HG02642 (cell line): Measurements from ENCODE around the gene GMDS.

Experiments used
- ATAC-seq: cut with Tn5 transposase; IDR thresholded peaks from one replicate; pipeline ENCODE4 v1.9.1; 2021; ENCODE audit warnings: mild to moderate bottlenecking; ENCODE audit not compliant: unreplicated experiment, poor library complexity

GMDS gene

GRCh38 chr6:1576711-1577110 lies 668.7 kb downstream of the GMDS start:
- no peak for ATAC-seq

GRCh38 chr6:1576166-1576565 lies 669.2 kb downstream of the GMDS start:
- no peak for ATAC-seq

DNA sequence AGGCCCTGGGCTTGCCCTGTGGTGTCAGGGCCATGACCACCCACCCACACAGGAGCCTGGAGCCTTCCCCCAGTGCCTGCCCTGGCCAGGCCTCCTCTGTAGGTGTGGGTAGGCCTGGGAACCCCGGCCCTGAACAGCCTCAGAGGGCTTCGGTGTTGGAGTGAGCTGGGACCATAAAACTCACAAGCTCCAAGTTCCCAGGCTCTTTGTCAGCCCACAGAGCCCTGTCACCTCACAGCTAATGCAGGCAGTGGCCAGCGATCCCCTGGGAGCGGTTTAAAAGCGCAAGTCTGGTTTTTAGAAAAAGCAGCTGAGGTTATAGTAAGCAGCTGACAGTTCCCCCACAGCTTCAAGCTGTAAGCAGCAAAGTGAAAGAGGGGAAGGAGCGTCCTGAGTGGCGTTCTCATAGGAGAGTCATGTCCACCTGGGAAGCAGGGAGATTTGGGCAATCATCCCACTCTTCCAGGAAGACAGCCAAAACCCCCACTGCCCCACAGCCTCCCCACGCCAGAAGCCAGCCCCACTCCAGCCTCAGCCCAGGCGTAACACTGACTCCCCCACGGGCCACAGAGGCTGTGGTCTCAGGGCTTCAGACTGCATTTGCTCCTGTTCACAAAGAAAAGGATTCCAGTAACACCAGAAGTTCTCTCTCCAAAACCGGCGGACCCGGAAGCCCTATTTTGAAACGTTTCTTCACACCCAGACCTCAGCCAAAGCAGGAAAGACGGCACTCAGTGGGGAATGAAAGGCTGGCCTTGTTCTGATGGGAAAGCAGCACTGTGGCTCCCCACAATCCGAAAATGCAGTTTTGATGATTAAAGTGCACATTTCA lies 670.0 kb downstream of the GMDS start:
- no peak for ATAC-seq

GRCh38 chr6:1574890-1575209 lies 670.6 kb downstream of the GMDS start:
- no peak for ATAC-seq

DNA sequence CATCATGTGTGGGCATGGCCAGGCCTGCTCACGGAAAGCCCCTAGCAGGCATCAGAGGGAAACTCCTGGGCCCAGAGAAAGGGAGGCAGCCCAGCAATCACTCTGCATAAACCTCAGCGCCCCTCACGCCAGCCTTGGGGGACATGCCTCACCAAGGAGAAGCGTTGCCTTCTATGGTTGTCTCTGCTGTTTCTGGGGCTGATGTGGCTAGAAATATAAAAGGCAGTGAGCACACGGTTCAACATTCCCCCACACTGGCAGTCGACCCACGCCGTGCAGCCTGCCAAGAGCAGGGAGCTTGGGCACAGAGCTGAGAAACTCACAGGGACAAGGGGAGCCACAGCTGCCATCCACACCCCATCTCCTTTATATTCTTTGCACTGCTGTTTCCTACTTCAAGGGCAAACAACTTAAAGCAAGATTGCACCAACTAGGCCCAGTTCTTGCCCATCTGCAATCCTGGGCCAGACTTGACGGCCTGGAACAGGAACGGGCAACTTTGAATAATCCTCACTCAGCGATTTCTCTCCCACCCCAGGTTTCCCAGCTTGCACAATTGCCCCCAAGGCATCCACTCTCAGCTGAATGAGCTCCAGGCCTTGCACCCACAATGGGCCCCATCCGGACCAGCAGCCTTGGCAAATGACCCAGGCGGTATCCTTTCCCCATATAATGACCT lies 671.2 kb downstream of the GMDS start:
- no peak for ATAC-seq
